GM23338 (cell line): ENCODE measurements around the gene PPP1R16B. TPM values are rescaled to one million over a fixed set of nuclear protein-coding genes. Genes with fewer than 3 reads are reported as not detected.

ENCODE experiments used
- ATAC-seq: fragments of 200-7000 bp; cut with Tn5 transposase; 3 replicates; pipeline ENCODE4 v1.9.1; 2020
- DNase-seq: peaks from one replicate; pipeline ENCODE4 v3.0.0-alpha.2; 2015; ENCODE audit warnings: low spot score
- H2AFZ ChIP-seq: fragments of 200-600 bp; sonication (generic); 2 replicates; pipeline ENCODE4 v1.8.0; 2016; ENCODE audit warnings: antibody characterized with exemption, mild to moderate bottlenecking, moderate library complexity
- H3F3A ChIP-seq: fragments of 200-600 bp; sonication (generic); replicated peaks from 2 replicates; pipeline ENCODE4 v1.8.0; 2017; ENCODE audit warnings: antibody characterized with exemption, mixed run types, low read depth
- H3K27ac ChIP-seq: fragments of 200-600 bp; sonication (generic); 2 replicates; pipeline ENCODE4 v1.6.1; 2016; ENCODE audit warnings: low read depth
- H3K27me3 ChIP-seq: fragments of 200-600 bp; sonication (generic); 2 replicates; pipeline ENCODE4 v1.8.0; 2016; ENCODE audit warnings: mild to moderate bottlenecking, mixed run types, moderate library complexity; ENCODE audit not compliant: insufficient read depth
- H3K36me3 ChIP-seq: fragments of 200-600 bp; sonication (generic); 2 replicates; pipeline ENCODE4 v1.8.0; 2016; ENCODE audit warnings: mild to moderate bottlenecking; ENCODE audit not compliant: insufficient read depth
- H3K4me1 ChIP-seq: fragments of 200-600 bp; sonication (generic); 2 replicates; pipeline ENCODE4 v1.8.0; 2016; ENCODE audit warnings: mild to moderate bottlenecking, moderate library complexity; ENCODE audit not compliant: insufficient read depth
- H3K4me2 ChIP-seq: fragments of 200-600 bp; sonication (generic); 2 replicates; pipeline ENCODE4 v1.7.1; 2017; ENCODE audit warnings: mixed run types
- H3K4me3 ChIP-seq: fragments of 200-600 bp; sonication (generic); 2 replicates; pipeline ENCODE4 v1.6.1; 2016; ENCODE audit warnings: mixed run types
- H3K79me2 ChIP-seq: fragments of 200-600 bp; sonication (generic); replicated peaks from 2 replicates; pipeline ENCODE4 v1.8.0; 2017; ENCODE audit warnings: mild to moderate bottlenecking; ENCODE audit not compliant: insufficient read depth
- H3K9me2 ChIP-seq: fragments of 200-600 bp; sonication (generic); 2 replicates; pipeline ENCODE4 v1.8.0; 2017; ENCODE audit not compliant: insufficient read depth
- H4K20me1 ChIP-seq: fragments of 200-600 bp; sonication (generic); replicated peaks from 2 replicates; pipeline ENCODE4 v1.8.0; 2017; ENCODE audit warnings: mild to moderate bottlenecking; ENCODE audit not compliant: insufficient read depth
- H3K27ac Mint-ChIP-seq: 2 replicates; pipeline ENCODE4 v1.8.0; 2020; ENCODE audit warnings: inconsistent platforms, mild to moderate bottlenecking, moderate library complexity, mixed read lengths
- H3K27me3 Mint-ChIP-seq: 3 replicates; pipeline ENCODE4 v1.8.0; 2022; ENCODE audit warnings: low read depth, mild to moderate bottlenecking, moderate library complexity, mixed read lengths, inconsistent platforms; ENCODE audit not compliant: insufficient read depth, poor library complexity
- H3K36me3 Mint-ChIP-seq: 3 replicates; pipeline ENCODE4 v1.8.0; 2021; ENCODE audit warnings: low read depth, mild to moderate bottlenecking, inconsistent platforms, moderate library complexity, mixed read lengths
- H3K4me1 Mint-ChIP-seq: 3 replicates; pipeline ENCODE4 v1.8.0; 2020; ENCODE audit warnings: mild to moderate bottlenecking, inconsistent platforms, mixed read lengths
- H3K4me3 Mint-ChIP-seq: 3 replicates; pipeline ENCODE4 v1.8.0; 2021; ENCODE audit warnings: moderate library complexity, mild to moderate bottlenecking, inconsistent platforms, mixed read lengths
- H3K9me3 Mint-ChIP-seq: 3 replicates; pipeline ENCODE4 v1.8.0; 2020; ENCODE audit warnings: moderate library complexity, mild to moderate bottlenecking, inconsistent platforms, mixed read lengths
- ETS1 ChIP-seq: IDR thresholded peaks from 2 replicates; pipeline ENCODE4 v1.6.1; 2016; ENCODE audit warnings: antibody characterized with exemption
- EZH2 ChIP-seq: fragments of 200-600 bp; sonication (generic); IDR thresholded peaks from one replicate; pipeline ENCODE4 v1.8.0; 2017; ENCODE audit warnings: antibody characterized with exemption, mild to moderate bottlenecking, low read depth; ENCODE audit not compliant: unreplicated experiment
- EZH2phosphoT487 ChIP-seq: fragments of 200-600 bp; sonication (generic); IDR thresholded peaks from one replicate; pipeline ENCODE4 v1.8.1; 2018; ENCODE audit warnings: antibody characterized with exemption; ENCODE audit not compliant: unreplicated experiment
- JUNB ChIP-seq: IDR thresholded peaks from one replicate; pipeline ENCODE4 v1.6.1; 2016; ENCODE audit warnings: antibody characterized with exemption; ENCODE audit not compliant: unreplicated experiment
- NANOG ChIP-seq: IDR thresholded peaks from 2 replicates; pipeline ENCODE4 v1.6.1; 2016; ENCODE audit warnings: antibody characterized with exemption, borderline replicate concordance
- POLR2AphosphoS5 ChIP-seq: IDR thresholded peaks from 2 replicates; pipeline ENCODE4 v1.6.1; 2016; ENCODE audit warnings: antibody characterized with exemption, low read depth
- REST ChIP-seq: IDR thresholded peaks from one replicate; pipeline ENCODE4 v1.6.1; 2018; ENCODE audit warnings: antibody characterized with exemption; ENCODE audit not compliant: unreplicated experiment
- STAT1 ChIP-seq: IDR thresholded peaks from one replicate; pipeline ENCODE4 v1.6.1; 2016; ENCODE audit warnings: antibody characterized with exemption; ENCODE audit not compliant: unreplicated experiment
- ZNF114 ChIP-seq: fragments of 250-450 bp; sonication (Bioruptor Pico); IDR thresholded peaks from 2 replicates; pipeline ENCODE4 v1.5.0; 2020; ENCODE audit warnings: mild to moderate bottlenecking, moderate library complexity
- ZNF462 ChIP-seq: fragments of 250-450 bp; sonication (Bioruptor Pico); IDR thresholded peaks from 2 replicates; pipeline ENCODE4 v1.5.0; 2020; ENCODE audit warnings: mild to moderate bottlenecking, moderate library complexity
- polyA plus RNA-seq: library from polyadenylated mRNA; unstranded; fragments of >200 nt; fragmentation: Nextera tagmentation; extraction: Ambion mirVana; gene quantifications from 2 replicates; pipeline ENCODE4 v1.2.1, GENCODE V29; 2016
- total RNA-seq: library from RNA; depleted of rRNA; stranded (reverse); fragments of >200 nt; shearing (Covaris generic); gene quantifications from 2 replicates; pipeline ENCODE4 v1.2.3, GENCODE V29; 2014

The PPP1R16B gene
- total and polyA plus RNA-seq, 2 experiments from 2014 or later = 1.6 to 11.5 TPM

- no peak overlapping the region for H3K27ac Mint-ChIP-seq
- Histone ChIP-seq H3K27ac (no peak overlapping the region), H3K27me3 (no peaks in the 10 kb centered on the region), H3K36me3 (peaks cover 41% of the 10 kb centered on the region), H3F3A (0 out of 2 replicates have a peak, but pooled peaks cover 2% of the 10 kb centered on the region), H2AFZ (no peak overlapping the region), H3K79me2 (peaks cover 54% of the 10 kb centered on the region), H4K20me1 (peaks cover 61% of the 10 kb centered on the region), H3K4me2 (no peak overlapping the region), H3K4me1 (no peaks in the 10 kb centered on the region), H3K9me2 (no peaks in the 10 kb centered on the region), H3K4me3 (no peak overlapping the region)
- H3K4me3 Mint-ChIP-seq = no peak overlapping the region
- TF ChIP-seq POLR2AphosphoS5 (no peak), ZNF114 (no peak), ZNF462 (no peak)
- no peaks in the 10 kb centered on the region for H3K4me1 Mint-ChIP-seq
- ATAC-seq (no peak), DNase-seq (no peak)
- peaks cover 82% of the 10 kb centered on the region for H3K36me3 Mint-ChIP-seq
- H3K27me3 Mint-ChIP-seq = peaks cover 2% of the 10 kb centered on the region
- H3K9me3 Mint-ChIP-seq = no peaks in the 10 kb centered on the region
Measured at GRCh38 chr20:38945012-38945411, 139.5 kb downstream of the PPP1R16B start.

GRCh38 chr20:38946836-38947235 lies 141.3 kb downstream of the PPP1R16B start:
- 0 out of 2 replicates have a peak, but pooled peaks cover 2% of the 10 kb centered on the region for H3F3A ChIP-seq
- no peak overlapping the region for H3K4me2 ChIP-seq
- DNase-seq (no peak), ATAC-seq (no peak)
- Mint-ChIP-seq H3K27me3 (no peaks in the 10 kb centered on the region), H3K36me3 (peaks cover 90% of the 10 kb centered on the region), H3K27ac (no peak overlapping the region), H3K9me3 (no peaks in the 10 kb centered on the region), H3K4me1 (no peaks in the 10 kb centered on the region), H3K4me3 (no peak overlapping the region)
- H2AFZ ChIP-seq = no peak overlapping the region
- H3K4me1 ChIP-seq = no peaks in the 10 kb centered on the region
- H3K79me2 ChIP-seq = peaks cover 40% of the 10 kb centered on the region
- peaks cover 45% of the 10 kb centered on the region for H4K20me1 ChIP-seq
- H3K9me2 ChIP-seq = no peaks in the 10 kb centered on the region
- no peak overlapping the region for H3K27ac ChIP-seq
- no peaks in the 10 kb centered on the region for H3K27me3 ChIP-seq
- H3K36me3 ChIP-seq = peaks cover 52% of the 10 kb centered on the region
- no peak overlapping the region for H3K4me3 ChIP-seq
- TF ChIP-seq POLR2AphosphoS5 = no peak
- no peak for TF ChIP-seq JUNB
- TF ChIP-seq EZH2 = no peak
- TF ChIP-seq ETS1 = no peak
- TF ChIP-seq ZNF114 = no peak
- TF ChIP-seq EZH2phosphoT487 = no peak
- TF ChIP-seq STAT1 = no peak
- TF ChIP-seq NANOG = no peak
- TF ChIP-seq REST = no peak
